BJ (cell line): ENCODE results near the gene DSCAML1. TPM values are rescaled to one million over a fixed set of nuclear protein-coding genes. Genes with fewer than 3 reads are reported as not detected.

ENCODE experiments used
- CTCF ChIA-PET: fragments of 350-600 bp; formaldehyde crosslinking; extraction: SDS; loops from one replicate; lab custom pipeline; 2021; ENCODE audit warnings: antibody characterized with exemption, inconsistent platforms; lab: Yijun Ruan, JAX
- POLR2A ChIA-PET: fragments of 300-600 bp; sonication (Branson Sonifier 250); formaldehyde crosslinking; extraction: SDS; loops from one replicate; lab custom pipeline; 2021; ENCODE audit warnings: antibody characterized with exemption; lab: Charles Lee
- DNase-seq: peaks from one replicate; pipeline ENCODE4 v3.0.0-alpha.2; 2011; ENCODE audit warnings: low read depth
- H3K27me3 ChIP-seq: 2 replicates; pipeline ENCODE4 v1.6.0; 2011; ENCODE audit warnings: low read length; ENCODE audit not compliant: control insufficient read depth, insufficient read depth
- H3K36me3 ChIP-seq: 2 replicates; pipeline ENCODE4 v1.5.1; 2011; ENCODE audit warnings: low read length; ENCODE audit not compliant: control insufficient read depth, insufficient read depth
- H3K4me3 ChIP-seq: 2 replicates; pipeline ENCODE4 v1.5.1; 2011; ENCODE audit warnings: low read depth, mild to moderate bottlenecking, control low read depth, low read length
- CTCF ChIP-seq: IDR thresholded peaks from 2 replicates; pipeline ENCODE4 v1.5.1; 2011; ENCODE audit warnings: low read depth, mild to moderate bottlenecking, control low read depth, inconsistent platforms, low read length, moderate library complexity; ENCODE audit not compliant: insufficient read depth
- polyA plus RNA-seq: library from polyadenylated mRNA; depleted of rRNA; stranded (reverse); fragments of >200 nt; gene quantifications from 2 replicates; pipeline ENCODE4 v1.2.3, GENCODE V29; 2011

The DSCAML1 gene
- polyA plus RNA-seq, 1 experiment: not detected

DNA sequence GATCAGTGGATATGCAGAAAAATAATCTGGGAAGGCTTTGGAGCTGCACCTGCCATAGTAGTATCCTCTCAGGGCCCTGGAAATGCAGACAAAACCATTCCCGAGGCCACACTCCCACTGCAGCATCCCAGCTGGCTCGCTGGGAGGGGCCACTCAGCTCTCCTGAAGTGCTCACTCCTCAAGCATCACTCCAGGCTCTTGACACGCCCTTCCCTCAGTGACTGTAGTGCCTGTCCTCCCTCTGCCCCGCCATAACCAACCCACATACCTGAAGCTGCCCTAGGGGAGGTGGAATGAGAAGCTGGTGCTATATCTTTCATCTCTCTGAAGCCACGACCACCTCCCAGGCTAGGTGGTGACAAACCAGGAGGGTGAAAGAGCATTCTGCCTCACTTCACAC lies 4.8 kb downstream of the DSCAML1 start:
- ChIA-PET POLR2A (no interaction called here), CTCF (interaction anchor here (0.9 to 1.9 kb wide), 2 partner anchors 15 to 24 kb away, joined by 3 to 6 read pairs; no protein-coding TSS in a partner anchor)
- no peak for DNase-seq
- Histone ChIP-seq H3K36me3 (no peaks in the 10 kb centered on the region), H3K4me3 (no peak overlapping the region), H3K27me3 (peaks cover 16% of the 10 kb centered on the region)
- TF ChIP-seq CTCF: no peak

DNA sequence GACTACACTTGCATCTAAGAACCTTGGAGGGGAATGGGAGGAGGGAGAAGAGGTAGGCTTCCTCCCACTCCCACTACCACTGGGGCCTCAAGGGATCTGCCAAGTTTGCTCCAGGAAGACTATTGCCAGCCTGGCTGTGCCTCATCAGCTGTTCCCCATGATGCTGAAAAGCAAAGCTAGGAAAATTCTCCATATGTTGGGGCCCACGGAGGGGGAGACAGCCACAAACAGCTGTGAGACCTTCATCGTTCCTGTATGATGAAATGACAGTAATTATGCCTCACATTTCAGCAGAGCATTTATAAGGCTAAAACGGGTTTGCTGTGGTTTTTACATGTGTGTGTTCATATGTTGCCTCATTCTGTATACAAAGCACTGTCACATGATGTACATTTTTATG lies 6.7 kb downstream of the DSCAML1 start:
- Histone ChIP-seq H3K4me3 (no peak overlapping the region), H3K27me3 (peaks cover 7% of the 10 kb centered on the region), H3K36me3 (no peaks in the 10 kb centered on the region)
- ChIA-PET POLR2A (no interaction called here), CTCF (interaction anchor here (2.3 kb wide), 1 partner anchor 17 kb away, joined by 6 read pairs; no protein-coding TSS in a partner anchor)
- DNase-seq: no peak
- TF ChIP-seq CTCF: no peak

- ChIA-PET CTCF (interaction anchor here (1.2 to 2.3 kb wide), 2 partner anchors 16 to 18 kb away, joined by 3 to 6 read pairs; no protein-coding TSS in a partner anchor), POLR2A (no interaction called here)
- H3K4me3 ChIP-seq: no peak overlapping the region
- peaks cover 6% of the 10 kb centered on the region for H3K27me3 ChIP-seq
- H3K36me3 ChIP-seq: no peaks in the 10 kb centered on the region
- no peak for DNase-seq
- no peak for TF ChIP-seq CTCF
Measured at GRCh38 chr11:117789241-117789640, 7.8 kb downstream of the DSCAML1 start.

DNA sequence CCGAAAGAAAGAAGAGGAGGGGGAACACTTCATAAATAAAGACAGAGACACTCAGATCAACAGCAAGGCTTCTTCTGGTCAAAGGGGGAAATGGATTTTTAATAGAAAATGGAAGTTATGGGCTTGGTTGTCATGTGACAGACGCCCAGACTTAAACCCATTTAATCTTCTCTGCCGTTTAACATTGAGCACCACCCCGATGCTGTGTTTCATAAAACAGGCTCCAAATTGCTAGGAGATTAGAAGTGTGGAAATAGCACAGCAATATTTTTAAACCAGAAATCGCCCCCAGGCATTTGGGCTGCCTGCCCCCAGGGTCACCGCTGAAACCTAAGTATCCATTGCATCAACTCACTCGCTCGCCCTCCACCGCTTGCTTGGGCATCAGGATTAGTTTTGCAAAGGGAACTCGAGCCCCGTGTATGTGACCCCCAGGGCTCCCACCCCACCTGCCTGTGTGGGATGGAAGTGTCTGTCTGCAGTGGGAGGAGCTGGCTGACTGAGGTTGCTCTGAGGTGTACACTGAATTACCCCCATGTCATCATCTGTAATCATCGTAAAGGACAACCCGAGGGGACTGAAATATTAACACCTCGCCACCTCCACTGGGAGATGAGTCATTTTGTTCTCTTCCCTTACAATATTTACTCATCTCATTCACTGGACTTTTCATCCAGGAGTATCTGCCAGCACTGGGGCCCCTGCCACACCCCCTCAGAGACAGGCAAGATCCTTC lies 10.7 kb downstream of the DSCAML1 start:
- Histone ChIP-seq H3K4me3 (no peak overlapping the region), H3K36me3 (no peaks in the 10 kb centered on the region), H3K27me3 (peaks cover 5% of the 10 kb centered on the region)
- TF ChIP-seq CTCF: no peak
- ChIA-PET POLR2A (no interaction called here), CTCF (interaction anchor here (0.9 kb wide), 1 partner anchor 58 kb away, joined by 3 read pairs; no protein-coding TSS in a partner anchor)
- DNase-seq: no peak

DNA sequence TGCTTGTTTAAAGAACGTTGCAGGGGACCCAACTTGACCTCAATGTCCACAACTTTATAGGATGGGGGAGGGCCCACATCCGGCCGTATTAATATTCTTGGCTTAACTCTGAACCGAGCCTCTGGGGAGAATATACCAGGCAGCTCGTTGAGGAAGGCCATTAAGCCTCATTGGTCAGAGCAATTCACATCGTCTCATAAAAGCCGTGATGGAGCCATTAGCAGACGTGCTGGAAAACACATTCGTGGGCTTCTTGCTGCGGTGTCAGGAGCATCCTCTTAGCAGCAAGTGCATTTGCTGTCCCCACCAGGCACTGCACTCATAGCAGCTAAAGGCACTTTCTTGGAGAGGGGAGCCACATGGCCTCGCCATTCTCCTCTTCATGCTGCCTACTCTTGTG lies 14.9 kb downstream of the DSCAML1 start:
- H3K27me3 ChIP-seq: peaks cover 6% of the 10 kb centered on the region
- no peak for TF ChIP-seq CTCF
- POLR2A ChIA-PET: no interaction called here
- no peaks in the 10 kb centered on the region for H3K36me3 ChIP-seq
- DNase-seq: no peak
- no peak overlapping the region for H3K4me3 ChIP-seq
- CTCF ChIA-PET: interaction anchor here (0.7 kb wide), 1 partner anchor 477 kb away, joined by 3 read pairs; no protein-coding TSS in a partner anchor
